Sigmoid colon (tissue), 4 donors: ENCODE measurements around the gene FECH.
"Not testable (repeated sequence)": the region's sequence is repeated elsewhere in the genome, so short reads cannot be mapped to it uniquely, and the experiment has no call there.

Source experiments
- CTCF ChIP-seq, 4 experiments: fragments of 450-650 bp in 3 of 4; fragments of 200-600 bp in 1 of 4; IDR thresholded peaks; one replicate each; pipeline ENCODE4 v1.5.1; 2016 to 2019; ENCODE audit warnings: antibody characterized with exemption in 4 of 4, mild to moderate bottlenecking in 3 of 4, moderate library complexity in 2 of 4
- EP300 ChIP-seq, 4 donors: sonication (generic); formaldehyde crosslinking; IDR thresholded peaks; one replicate each; pipeline ENCODE4 v1.6.1; 2017; ENCODE audit warnings: antibody characterized with exemption in 4 of 4
- POLR2A ChIP-seq, 2 donors: fragments of 450-650 bp; IDR thresholded peaks; one replicate each; pipeline ENCODE4 v1.6.1; 2016; ENCODE audit warnings: antibody characterized with exemption in 2 of 2, mild to moderate bottlenecking in 2 of 2, moderate library complexity in 2 of 2
- POLR2AphosphoS5 ChIP-seq, 4 donors: sonication (generic); formaldehyde crosslinking; IDR thresholded peaks; one replicate each; pipeline ENCODE4 v1.6.1; 2017; ENCODE audit warnings: antibody characterized with exemption in 4 of 4

GRCh38 chr18:57522348-57522747, 64.2 kb downstream of the FECH start:
- not testable (repeated sequence) for TF ChIP-seq CTCF, POLR2A, POLR2AphosphoS5, EP300 (IDR thresholded peaks at IDR 0.05)
